NCI-H1417 (cell line): ENCODE results near the gene TTC39C.

Experiments used
- DNase-seq, 3 experiments: peaks; one replicate each; lab custom pipeline; 2025; lab: John Stamatoyannopoulos, UW

Gene TTC39C

DNA sequence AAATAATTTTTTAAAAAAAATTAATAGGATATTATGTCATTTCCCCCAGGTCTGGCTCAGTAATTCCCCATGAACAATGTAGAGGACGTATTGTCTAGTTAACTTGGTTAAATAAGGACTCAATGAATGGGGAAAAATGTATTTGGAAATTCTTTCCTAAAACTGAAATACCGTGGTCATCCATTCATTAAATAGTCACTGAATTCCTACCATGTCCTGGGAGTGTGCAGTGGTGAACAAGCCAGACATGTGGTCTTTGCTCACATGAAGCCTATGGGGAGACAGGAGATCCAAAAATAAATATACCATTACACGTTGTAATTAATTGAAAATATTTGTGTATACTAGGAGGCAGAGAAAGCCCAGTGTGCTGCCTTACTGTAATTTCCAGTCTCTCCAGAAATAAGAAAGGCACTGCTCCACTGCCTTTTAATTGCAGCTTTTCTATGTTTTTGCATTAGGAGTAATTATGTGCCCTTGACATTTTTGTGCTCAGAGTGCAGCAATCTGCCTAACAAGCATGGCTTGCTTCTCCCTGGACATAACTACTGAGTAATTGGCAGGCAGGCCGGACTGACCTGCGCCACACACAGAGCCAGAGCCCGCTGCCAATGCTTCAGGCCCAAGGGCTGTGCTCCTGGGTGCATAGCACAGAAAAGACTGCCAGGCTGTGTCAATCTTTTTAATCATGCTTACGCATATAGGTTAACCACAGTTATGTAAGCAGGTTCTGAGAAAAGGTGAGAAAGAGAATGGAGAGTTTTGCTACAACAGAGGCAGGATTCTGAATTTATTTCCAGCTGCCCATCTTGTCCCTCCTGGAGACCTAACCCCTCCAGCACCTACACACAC is 22.2 kb upstream of the TTC39C start:
- DNase-seq: peak; percentile 27 to 87 (median 69)

DNA sequence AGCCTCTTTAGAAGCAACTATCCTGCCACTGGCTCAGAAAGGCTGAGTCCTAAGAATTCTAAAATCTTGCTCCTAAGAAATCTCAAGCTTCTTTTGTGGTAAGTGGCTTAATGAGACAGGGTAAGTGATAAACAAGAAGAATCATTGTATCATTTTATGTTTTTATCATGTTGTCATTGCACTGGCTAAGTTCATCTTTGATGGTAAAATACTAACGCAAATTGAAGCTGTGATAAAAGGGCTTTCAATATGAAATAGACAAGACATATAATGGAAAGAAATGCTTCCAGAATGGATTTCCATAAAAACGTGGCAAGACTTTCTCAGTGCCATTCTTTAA is 21.6 kb upstream of the TTC39C start:
- DNase-seq: peak in 1 of 3 experiments; percentile 51

DNA sequence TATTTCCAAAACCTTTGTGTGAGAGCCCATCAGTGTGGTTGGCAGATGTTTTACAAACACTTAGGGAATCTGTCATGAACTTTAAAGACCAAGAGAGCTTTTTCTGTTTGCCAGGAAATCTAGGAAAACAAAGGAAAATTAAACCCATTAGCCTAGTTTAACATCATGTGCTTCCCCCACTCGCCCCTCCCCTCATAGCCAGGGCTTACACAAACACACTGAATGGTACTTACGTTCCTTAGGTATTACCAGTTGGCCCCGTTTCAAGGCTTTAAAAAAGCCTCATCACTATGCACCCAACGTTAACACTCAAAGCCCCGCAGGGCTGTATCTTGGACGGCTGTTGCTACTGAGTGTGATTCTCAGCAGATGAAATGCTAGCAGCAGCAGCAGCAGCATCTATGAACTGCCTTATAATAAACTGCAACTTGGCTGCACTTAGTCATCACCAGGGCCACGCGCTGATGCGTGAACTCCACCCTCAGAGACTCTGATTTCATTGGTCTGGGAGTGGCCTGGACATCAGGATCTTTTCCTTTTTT is 20.1 kb upstream of the TTC39C start:
- DNase-seq: peak; percentile 94 to 99 (median 97)

DNA sequence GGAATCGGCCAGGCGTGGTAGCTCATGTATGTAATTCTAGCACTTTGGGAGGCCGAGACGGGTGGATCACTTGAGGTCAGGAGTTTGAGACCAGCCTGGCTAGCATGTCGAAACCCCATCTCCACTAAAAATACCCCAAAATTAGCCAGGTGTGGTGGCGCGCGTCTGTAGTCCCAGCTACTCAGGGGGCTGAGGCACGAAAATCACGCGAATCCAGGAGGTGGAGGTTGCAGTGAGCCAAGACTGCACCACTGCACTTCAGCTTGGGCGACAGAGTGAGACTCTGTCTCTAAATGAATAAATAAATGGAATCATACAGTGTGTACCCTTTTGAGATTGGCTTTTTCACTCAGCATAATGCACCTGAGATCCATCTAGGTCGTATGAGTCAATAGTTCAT is 19.4 kb upstream of the TTC39C start:
- no peak for DNase-seq

DNA sequence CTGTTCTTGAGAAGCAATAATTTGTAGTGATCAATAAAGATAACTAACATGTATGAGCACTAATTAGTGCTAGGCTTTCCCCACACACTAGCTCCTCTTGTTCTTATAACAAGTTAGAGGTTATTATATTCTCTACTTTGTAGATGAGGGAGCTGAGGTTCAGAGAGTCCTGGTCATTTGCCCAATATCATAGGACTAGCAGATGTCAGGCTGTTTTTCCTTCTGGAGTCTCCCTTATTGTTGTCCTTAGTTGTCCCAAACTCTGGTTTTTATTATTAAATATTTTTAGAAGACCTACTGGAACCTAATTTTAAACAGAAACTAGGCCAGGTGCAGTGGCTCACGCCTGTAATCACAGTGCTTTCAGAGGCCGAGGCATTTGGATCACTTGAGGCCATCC is 16.5 kb upstream of the TTC39C start:
- peak in 1 of 3 experiments; percentile 65 for DNase-seq

DNA sequence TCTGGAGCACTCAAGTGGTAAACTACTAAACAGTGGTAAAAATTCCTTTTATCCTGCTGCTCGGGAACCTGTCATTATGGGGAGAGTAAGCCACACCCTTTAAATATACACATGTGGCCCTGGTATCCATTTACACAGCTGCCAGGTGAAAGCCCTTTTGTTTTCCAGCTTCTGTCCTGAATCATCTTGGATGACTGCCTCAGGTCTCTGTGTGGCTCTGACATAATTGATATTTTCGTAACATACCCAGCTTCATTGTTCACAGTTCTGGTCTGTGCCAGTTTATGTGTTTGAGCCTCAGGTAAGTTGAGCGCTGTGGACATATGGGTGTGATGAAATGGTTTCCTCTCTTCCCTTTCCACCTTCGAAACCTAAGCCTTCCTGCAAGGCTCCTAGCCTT is 15.7 kb upstream of the TTC39C start:
- DNase-seq: peak; percentile 89 to 99 (median 91)

DNA sequence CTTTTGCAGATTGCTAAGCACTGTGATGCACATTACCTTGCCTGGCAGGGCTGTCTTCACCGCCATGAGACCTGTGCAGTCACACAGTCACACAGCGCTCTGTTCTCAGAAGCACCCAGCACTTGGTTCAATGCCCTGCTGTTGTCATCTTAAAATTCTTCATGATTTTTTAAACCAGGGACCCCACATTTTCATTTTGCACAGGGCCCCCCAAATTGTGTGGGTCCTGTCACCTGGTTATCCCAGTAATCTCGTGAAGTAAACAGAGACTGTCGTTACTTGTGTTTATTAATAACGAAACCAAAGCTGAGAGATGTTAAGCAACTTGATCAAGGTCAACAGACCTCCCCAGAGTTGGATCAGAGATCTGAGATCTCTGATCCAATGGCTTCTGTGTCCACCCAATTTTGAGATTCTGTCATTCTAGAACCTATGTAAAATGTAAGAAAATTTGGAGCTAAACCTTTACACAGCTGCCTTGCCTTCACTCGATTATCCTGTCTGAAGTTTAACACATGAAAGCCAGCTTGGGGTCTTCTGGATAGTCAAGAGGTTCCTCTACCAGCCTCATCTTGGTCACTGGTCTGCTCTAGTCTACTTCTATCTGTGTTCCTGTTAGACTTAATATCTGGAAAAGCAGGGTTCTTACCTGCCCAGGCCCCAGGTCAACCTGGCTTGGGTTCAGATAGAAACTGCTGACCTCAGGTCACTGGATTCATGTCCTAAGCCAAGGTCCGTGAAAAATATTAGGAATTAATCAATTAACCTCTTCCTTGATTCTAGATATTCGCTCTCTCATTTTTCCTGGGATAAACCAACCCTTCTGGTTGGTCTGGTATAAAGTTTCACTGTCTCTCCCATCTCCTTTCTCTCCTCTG is 13.7 kb upstream of the TTC39C start:
- DNase-seq: no peak

DNA sequence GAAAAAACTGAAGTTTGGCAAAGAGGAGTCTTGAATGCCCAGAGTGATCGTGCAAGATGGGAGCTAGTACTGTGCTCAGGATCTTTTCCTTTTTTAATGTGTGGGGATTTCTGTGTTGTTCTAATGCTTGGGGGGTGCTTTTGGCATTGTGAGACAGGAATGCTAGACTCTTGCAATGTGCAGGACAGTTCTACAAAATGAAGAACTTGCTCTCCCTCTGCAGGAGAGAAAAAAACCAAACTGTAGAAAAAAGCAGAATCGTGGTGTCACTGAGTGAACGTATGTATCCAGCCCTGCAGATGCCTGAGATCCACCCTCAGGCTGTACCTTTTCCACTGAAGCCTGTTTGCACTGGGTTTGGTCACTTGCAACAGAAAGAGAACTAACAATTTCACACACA is 12.1 kb upstream of the TTC39C start:
- DNase-seq: no peak

DNA sequence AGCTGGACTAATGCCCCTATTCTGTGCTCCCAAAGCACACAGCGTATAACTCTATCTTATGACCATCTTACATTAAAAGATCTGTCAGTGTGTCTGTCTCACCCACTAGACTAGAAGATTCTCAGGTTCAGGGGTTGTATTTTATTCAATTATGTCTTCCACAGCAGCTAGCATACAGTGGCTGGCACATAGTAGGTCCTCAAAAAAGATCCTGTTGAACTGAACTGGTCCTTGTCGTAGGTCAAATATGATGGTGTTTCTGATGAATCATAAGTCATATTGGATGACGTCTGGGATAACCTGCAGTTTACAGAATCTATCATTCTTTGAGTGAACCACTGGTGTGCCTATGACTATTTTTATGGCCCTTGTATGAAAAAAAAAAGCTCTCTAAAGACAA is 11.3 kb upstream of the TTC39C start:
- no peak for DNase-seq

DNA sequence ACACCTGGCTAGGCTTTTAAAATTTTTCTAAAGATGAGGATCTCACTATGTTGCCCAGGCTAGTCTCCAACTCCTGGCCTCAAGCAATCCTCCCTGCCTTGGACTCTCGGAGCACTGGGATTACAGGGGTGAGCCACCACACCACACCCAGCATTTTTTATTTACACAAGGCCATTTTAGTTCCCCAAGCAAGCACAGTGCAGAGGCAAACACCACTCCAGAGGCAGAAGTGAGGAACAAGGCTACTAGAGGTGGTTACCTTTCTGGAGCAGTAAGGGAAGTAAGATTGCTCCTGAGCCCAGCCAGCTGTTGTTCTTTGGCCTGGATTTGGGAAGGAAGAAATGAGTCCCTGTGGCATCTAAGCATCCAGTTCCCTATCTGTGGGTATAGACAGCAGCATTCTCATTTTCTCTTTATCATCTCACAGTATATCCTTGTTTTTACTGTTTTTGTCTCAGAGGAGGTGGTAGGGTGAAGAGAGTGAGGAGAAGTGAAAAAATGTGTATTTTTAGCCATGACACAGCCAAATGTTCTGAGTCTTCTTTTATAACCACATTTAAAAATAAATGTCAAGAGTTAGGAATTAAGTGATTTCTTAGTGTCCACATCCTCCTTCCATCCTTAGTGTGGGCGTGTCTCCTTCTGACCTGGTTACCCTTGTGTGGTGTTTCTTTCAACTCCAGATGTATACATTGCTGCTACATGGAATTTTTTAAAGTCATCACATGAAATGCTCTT is 10.5 kb upstream of the TTC39C start:
- no peak for DNase-seq

DNA sequence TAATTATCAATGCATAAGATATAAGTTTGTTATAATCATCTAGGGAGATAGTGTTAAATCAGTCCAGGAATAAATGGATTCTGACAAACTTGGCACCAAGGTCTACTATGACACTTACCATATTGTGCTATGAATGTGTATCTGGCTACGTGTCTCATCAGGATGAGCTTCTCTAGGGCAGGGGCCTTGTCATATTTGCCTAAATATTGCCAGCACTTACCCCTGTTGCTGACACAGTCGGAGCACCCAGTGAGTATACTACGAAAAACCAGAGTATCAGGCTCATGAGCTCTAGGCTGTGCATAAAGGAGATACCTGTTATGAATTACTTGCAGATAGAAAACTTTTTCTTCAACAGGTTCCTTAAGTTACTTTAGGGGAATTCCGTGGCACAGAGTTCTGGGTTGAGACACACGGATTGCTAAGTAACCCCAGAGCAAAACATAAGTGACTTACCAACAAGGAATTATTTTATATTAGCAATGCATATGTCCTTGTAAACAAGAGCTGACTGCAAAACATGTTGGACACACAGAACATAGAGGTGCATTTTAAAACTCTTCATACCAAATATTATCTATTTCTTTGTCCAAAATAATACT is 7.7 kb upstream of the TTC39C start:
- DNase-seq: no peak

DNA sequence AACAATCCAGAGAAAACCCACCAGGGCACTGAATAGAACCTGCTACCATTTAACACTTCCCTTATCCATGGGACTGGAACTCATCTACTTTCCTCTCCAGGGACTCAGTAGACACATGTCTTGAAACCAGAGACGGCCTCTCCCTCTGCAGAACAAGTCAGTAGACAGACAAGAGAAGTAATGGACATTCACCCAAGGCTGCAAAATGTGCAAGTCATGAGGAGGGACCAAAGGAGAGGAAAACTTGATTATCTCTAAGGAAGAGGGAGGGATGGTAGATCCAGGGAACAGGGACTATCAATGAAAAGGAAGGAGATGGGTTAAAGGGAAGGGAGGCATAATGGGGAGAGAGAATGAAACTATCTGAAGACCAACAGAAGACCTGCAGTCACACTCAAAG is 5.3 kb upstream of the TTC39C start:
- DNase-seq: no peak

DNA sequence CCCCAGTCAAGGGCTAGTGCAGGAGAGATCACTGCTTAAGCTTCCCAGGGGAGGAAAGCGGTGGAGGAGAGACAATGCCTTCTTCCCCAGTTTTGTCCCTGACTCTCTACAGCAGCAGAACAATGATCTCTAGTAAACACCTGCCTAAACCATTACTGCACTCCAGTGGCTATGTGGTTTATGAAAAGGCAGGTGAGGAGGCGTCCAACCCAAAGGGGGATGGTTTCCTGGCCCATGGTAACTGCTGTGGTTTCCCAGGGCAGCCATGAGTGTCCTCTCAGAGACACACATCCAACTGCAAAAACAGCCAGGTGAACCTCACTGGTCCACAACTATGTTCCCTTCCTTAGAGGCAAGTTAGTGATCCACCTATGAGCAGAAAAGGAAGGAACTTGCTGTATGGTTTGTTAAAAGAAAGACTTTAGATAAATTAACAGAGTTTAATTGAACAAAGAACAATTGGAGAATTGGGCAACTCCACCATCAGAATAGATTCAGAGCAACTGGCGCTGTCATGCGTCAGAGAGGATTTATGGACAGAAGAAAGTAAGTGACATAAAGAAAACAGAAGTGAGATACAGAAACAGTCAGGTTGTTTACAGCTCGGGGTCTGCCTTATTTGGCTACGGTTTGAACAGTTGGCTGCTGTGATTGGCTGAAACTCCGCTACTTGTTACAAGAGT is 4.8 kb upstream of the TTC39C start:
- peak; percentile 55 to 94 (median 80) for DNase-seq

DNA sequence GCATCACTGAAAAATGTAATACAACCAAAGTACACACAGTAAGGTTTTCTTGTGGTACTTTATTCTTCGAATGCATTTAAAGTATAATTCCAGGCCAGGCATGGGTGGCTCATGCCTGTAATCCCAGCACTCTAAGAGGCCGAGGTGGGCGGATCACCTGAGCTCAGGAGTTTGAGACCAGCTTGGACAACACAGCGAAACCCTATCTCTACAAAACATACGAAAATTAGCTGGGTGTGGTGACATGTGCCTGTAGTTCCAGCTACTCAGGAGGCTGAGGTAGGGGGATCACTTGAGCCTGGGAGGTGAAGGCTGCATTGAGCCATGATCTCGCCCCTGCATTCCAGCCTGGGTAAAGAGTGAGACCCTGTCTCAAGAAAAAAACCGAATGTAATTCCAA is 3.9 kb upstream of the TTC39C start:
- DNase-seq: no peak

DNA sequence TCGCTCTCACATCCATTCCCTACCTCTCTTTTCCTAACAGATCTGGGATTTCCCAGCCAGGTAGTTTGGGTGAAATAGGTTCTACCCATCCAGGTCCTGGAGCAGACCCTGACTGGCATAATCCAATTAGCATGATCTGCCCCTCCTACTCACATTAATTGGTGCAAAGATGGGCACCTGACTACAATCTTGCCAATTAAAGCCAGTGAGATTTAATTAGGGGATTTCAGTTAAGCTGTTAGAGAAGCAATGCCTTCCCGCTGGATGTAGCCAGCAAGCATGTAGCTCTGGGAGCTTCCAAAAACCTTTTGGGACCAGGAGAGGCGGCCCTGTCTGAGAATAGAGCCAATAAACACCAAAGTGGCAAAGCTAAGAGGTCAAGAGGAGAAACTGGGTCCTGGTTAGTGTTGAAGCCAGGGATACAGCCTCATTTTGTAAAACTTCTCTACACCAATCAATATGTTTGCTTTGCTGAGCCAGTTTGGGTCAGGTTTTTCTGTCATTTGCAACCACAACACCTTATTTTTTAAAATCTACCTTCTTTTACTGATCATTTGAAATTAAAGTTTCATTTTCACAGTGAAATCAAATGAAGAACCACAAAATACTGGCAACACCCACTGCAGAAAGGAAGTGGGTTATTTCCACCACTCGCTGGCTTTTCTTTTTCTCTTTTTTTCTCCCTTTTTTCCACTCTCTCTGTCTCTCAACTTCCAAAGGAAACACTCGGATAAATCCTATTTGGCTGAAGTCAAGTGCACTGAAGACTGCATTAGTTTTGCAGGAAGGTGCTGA is 3.2 kb upstream of the TTC39C start:
- DNase-seq: no peak

DNA sequence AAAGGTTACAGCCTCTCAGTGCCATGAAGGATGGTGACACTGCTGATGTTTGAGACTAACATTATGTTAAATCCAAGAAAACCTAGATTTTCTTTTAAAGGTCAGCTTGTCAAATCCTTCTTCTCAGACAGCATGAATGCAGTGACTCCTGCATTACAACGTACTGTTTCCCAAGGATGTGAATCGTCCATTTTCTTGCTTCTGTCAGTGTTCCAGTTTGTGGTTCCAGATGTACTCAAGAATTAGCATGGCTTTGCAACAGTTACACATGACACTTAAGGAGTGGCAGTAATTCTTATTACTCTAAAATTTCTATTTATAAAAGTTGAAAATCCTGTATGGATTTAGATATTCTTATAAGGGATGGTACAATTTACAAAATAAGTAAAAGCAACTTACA is 1.5 kb upstream of the TTC39C start:
- DNase-seq: peak in 2 of 3 experiments; percentile 19 to 36

DNA sequence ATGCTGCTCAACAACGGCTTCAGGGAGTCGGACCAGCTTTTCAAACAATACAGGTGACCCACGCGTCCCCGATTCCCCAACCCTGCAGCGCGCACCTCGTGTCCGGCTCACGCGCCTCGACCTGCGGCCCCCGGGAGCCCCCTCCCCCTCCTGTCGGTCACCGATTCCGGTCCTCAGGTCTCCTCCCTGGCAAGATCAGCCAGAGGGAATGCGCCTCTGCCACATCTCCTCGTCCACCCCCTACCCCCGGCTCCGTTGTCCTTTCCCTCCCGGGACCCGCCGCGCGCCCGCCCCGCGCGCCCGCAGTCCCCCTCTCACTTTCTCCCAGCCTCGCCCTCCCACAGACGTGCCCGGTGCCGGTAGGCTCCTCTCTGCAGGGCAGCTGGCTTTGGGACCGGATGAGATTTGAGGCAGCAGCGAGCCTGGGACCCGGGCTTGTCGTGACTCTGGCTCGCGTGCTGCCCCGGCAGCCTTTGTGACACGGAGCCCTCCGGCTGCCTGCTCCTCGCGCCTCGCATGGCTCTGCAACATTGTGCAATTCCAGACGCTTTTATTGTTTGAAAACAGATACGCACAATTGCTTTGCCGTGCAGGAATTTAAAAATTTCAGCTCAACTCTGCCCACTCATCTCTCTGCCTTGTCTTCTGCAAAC is 558 bp downstream of the TTC39C start:
- DNase-seq: peak; percentile 46 to 83 (median 82)

DNA sequence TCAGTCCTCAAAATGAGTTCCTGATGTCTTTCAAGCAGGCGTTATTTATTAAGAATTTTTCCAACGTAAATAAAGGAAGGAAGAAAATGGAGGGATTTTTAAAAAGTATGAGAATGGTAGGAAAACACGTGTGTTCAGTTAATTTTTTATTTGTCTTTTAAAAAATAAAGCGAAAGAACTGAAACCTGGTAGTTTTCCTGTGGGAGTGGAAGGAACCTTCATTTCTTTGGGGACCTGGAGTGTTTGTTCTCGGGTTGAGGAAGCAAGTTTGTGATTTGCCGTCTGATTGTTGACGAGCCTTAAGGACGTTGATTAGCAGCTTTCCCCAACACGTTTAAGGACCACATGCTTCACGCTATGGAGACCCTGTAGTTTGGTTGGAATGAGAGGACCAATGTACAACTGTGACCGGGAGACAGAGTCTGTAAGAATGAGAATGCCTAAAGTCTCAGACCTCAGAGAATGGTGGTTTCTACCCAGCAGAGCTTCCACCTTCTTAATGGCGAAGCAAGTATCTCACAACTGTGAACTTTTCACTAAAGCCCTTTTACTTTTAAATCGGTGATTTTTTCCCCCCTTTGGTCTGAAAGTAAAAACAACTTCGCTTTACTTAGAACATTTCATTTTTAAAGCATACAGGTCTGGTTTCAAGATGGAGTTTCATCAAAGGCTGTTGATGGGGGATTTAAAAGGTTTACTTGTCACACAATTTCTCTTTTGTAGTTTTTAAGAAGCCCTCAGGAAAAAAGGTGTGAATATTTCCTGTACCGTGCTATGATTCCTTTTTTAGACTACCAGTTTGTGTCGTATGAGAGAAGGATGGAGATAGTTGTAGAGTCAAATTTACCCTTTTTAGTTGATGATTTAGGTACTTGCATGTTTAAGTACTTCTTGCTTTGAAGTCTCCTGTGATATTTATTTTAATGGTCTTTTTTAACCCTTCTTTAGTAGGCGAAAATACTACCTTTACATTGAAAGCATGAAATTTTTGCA is 1.4 kb downstream of the TTC39C start:
- DNase-seq: peak; percentile 28 to 73 (median 38)
